Mesendoderm (in vitro differentiated cells): Measurements from ENCODE around the gene GSG1.

Experiments
- DNase-seq: peaks from one replicate; pipeline ENCODE4 v3.0.0; 2013
- H2AK5ac ChIP-seq: 2 replicates; pipeline ENCODE4 v1.6.1; 2013; ENCODE audit warnings: low read length, inconsistent platforms
- H2BK120ac ChIP-seq: 2 replicates; pipeline ENCODE4 v1.6.1; 2013; ENCODE audit warnings: low read depth, mild to moderate bottlenecking, low read length, moderate library complexity, mixed read lengths
- H2BK15ac ChIP-seq: replicated peaks from 2 replicates; pipeline ENCODE4 v1.6.1; 2013; ENCODE audit warnings: low read depth, mild to moderate bottlenecking, moderate library complexity
- H2BK5ac ChIP-seq: 2 replicates; pipeline ENCODE4 v1.6.1; 2013; ENCODE audit warnings: low read length, inconsistent platforms
- H3K18ac ChIP-seq: 2 replicates; pipeline ENCODE4 v1.6.1; 2013; ENCODE audit warnings: mild to moderate bottlenecking, low read length, mixed read lengths
- H3K23ac ChIP-seq: one replicate; pipeline ENCODE4 v1.6.1; 2013; ENCODE audit warnings: low read length
- H3K27ac ChIP-seq: 2 replicates; pipeline ENCODE4 v1.5.1; 2013; ENCODE audit warnings: low read depth, mild to moderate bottlenecking, inconsistent platforms, low read length, moderate library complexity
- H3K27me3 ChIP-seq: 2 replicates; pipeline ENCODE4 v1.6.1; 2013; ENCODE audit warnings: low read length, control low read depth, mild to moderate bottlenecking, inconsistent platforms; ENCODE audit not compliant: insufficient read depth, poor library complexity
- H3K36me3 ChIP-seq: 2 replicates; pipeline ENCODE4 v1.6.1; 2013; ENCODE audit warnings: low read length, inconsistent platforms; ENCODE audit not compliant: control insufficient read depth, insufficient read depth
- H3K4ac ChIP-seq: one replicate; pipeline ENCODE4 v1.6.1; 2013; ENCODE audit warnings: low read depth, mild to moderate bottlenecking, low read length, moderate library complexity
- H3K4me1 ChIP-seq: 2 replicates; pipeline ENCODE4 v1.6.1; 2013; ENCODE audit warnings: low read depth, low read length, inconsistent platforms; ENCODE audit not compliant: control insufficient read depth
- H3K4me2 ChIP-seq: 2 replicates; pipeline ENCODE4 v1.6.1; 2013; ENCODE audit warnings: low read length
- H3K4me3 ChIP-seq: 2 replicates; pipeline ENCODE4 v1.5.1; 2013; ENCODE audit warnings: mild to moderate bottlenecking, low read length
- H3K56ac ChIP-seq: one replicate; pipeline ENCODE4 v1.6.1; 2013; ENCODE audit warnings: low read length
- H3K79me1 ChIP-seq: 2 replicates; pipeline ENCODE4 v1.6.1; 2013; ENCODE audit warnings: low read length, inconsistent platforms
- H3K79me2 ChIP-seq: 2 replicates; pipeline ENCODE4 v1.6.1; 2013; ENCODE audit warnings: mild to moderate bottlenecking, low read length; ENCODE audit not compliant: control insufficient read depth, insufficient read depth
- H3K9ac ChIP-seq: 2 replicates; pipeline ENCODE4 v1.6.1; 2013; ENCODE audit warnings: low read length, inconsistent platforms
- H4K5ac ChIP-seq: one replicate; pipeline ENCODE4 v1.6.1; 2013; ENCODE audit warnings: low read length
- H4K8ac ChIP-seq: one replicate; pipeline ENCODE4 v1.6.1; 2013; ENCODE audit warnings: low read depth, mild to moderate bottlenecking, control low read depth, low read length, moderate library complexity
- WGBS: extraction: QIAGEN DNeasy Blood & Tissue Kit; methylation state at CpG from one replicate; pipeline ENCODE4 v1.1.7; 2013; ENCODE audit warnings: low lambda C conversion rate, missing lambda C conversion rate; ENCODE audit not compliant: insufficient coverage; ENCODE audit errors: extremely low coverage; 5-methylcytosine and 5-hydroxymethylcytosine counted together

GSG1 gene

DNA sequence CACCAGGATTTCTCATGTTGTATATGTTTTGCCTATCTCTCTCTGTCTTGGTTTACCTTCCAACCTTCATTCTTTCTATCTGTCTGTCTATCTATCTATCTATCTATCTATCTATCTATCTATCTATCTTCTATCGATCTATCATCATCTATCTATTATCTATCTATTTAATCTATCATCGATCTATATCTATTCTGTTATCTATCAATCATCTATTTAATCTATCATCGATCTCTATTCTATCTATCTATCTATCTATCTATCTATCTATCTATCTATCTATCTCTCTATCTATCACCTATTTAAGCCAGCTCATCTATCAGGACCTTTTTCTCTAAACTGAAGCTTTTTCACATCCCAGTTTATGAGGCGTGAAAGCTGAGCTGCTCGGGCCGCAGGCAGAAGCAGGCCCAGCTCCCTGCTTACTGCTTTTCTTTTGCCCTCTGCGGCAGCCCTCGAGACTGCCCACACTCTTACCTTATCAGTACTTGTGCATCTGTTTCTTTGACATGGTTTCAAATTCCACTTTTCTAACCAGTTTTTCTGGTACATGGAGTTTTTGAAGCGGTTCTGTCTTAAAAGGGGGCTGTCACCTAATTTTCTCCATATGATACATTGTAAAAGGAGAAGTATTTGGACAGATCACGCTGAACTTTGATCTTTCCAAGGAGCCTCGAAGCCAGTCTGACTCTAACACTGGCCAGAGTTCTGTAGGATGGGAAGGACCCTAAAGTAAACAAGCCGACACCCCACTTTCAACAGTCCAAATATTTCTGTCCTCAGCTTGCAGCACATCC is 44.4 kb upstream of the GSG1 start:
- Histone ChIP-seq H3K18ac (no peak overlapping the region), H3K79me1 (no peaks in the 10 kb centered on the region), H3K9ac (no peak overlapping the region), H4K8ac (no peak overlapping the region), H2BK120ac (no peak overlapping the region), H4K5ac (no peak overlapping the region), H2BK15ac (no peak overlapping the region), H3K27ac (no peak overlapping the region), H3K23ac (no peak overlapping the region), H3K4me2 (no peak overlapping the region), H3K4me1 (no peaks in the 10 kb centered on the region), H3K4ac (no peak overlapping the region), H3K79me2 (no peaks in the 10 kb centered on the region), H2AK5ac (no peak overlapping the region), H2BK5ac (no peak overlapping the region), H3K27me3 (no peaks in the 10 kb centered on the region), H3K36me3 (no peaks in the 10 kb centered on the region), H3K56ac (no peak overlapping the region), H3K4me3 (no peak overlapping the region)
- 100% methylated on average over 3 of the region's 12 CpGs for WGBS
- DNase-seq = no peak

DNA sequence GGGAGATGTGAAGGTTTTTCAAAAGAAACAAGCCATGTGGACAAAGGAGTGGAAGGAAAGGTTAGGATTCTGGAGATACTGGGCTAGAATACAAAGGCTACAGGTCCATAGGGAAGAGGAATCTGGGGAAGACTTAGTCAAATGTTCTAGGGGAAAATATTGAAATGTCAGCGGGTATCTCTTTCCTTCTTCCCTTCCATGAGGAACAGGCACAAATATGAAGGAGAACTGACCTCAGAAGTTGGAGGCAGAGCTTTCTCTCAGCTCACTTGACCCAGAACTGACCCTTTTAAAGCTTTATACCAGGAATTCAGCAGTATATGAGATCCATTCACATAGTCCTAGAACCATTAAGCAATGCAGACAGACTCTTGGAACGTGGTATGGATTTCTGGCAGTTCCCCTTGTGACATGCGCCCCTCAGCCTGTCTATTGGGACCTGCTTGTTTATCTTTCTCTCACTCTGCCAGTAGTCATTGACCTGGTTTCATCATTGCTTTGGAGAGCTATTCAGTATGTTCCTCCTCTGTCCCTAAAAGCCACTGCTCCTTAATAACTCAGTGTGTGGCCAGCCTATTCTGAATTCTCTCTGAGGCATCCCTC is 43.0 kb upstream of the GSG1 start:
- no peak overlapping the region for H3K18ac ChIP-seq
- no peak overlapping the region for H3K9ac ChIP-seq
- H2BK120ac ChIP-seq = no peak overlapping the region
- no peak overlapping the region for H3K4ac ChIP-seq
- H3K4me1 ChIP-seq = no peaks in the 10 kb centered on the region
- no peak overlapping the region for H2AK5ac ChIP-seq
- no CpG with 5 or more reads among the region's 3 CpGs for WGBS
- H2BK5ac ChIP-seq = no peak overlapping the region
- H3K56ac ChIP-seq = no peak overlapping the region
- H3K4me2 ChIP-seq = no peak overlapping the region
- no peak overlapping the region for H3K4me3 ChIP-seq
- H3K27me3 ChIP-seq = no peaks in the 10 kb centered on the region
- DNase-seq = no peak
- no peak overlapping the region for H4K8ac ChIP-seq
- H4K5ac ChIP-seq = no peak overlapping the region
- no peaks in the 10 kb centered on the region for H3K36me3 ChIP-seq
- no peaks in the 10 kb centered on the region for H3K79me2 ChIP-seq
- H3K23ac ChIP-seq = no peak overlapping the region
- H3K79me1 ChIP-seq = no peaks in the 10 kb centered on the region
- H3K27ac ChIP-seq = no peak overlapping the region
- no peak overlapping the region for H2BK15ac ChIP-seq

DNA sequence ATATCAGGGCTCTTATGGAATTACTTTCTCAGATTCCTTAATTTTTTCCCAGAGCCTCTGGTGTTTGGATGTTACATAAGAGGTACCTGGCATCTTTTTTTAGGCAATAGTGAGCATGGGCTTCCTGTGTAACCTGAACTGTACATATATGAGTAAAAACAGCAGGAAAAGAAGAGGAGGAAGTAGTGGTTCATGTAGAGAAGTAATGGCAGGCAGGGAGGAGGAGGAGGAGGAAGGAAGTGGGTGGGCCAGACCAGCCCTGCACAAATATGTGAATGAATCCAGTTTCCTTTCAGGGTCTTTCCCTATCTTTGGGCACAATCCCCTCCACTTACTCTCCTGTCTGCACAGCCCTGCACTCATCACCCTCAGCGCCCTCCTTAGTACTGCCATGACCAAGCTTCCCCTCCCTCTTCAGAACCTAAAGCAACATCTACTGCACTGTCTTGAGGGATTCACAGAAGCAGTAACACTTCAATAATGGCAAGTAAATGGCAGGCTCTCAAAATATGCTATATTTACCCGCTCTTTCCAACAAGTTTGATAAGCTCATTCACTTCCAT is 40.9 kb upstream of the GSG1 start:
- H3K4me2 ChIP-seq = no peak overlapping the region
- H2BK5ac ChIP-seq = no peak overlapping the region
- no peak overlapping the region for H3K4me3 ChIP-seq
- no peak overlapping the region for H3K27ac ChIP-seq
- H3K18ac ChIP-seq = no peak overlapping the region
- no peak overlapping the region for H2BK15ac ChIP-seq
- H3K27me3 ChIP-seq = no peaks in the 10 kb centered on the region
- no peak overlapping the region for H3K4ac ChIP-seq
- H3K36me3 ChIP-seq = no peaks in the 10 kb centered on the region
- no peak overlapping the region for H2AK5ac ChIP-seq
- H4K5ac ChIP-seq = no peak overlapping the region
- H3K79me2 ChIP-seq = no peaks in the 10 kb centered on the region
- DNase-seq = no peak
- no peak overlapping the region for H3K23ac ChIP-seq
- no peak overlapping the region for H3K56ac ChIP-seq
- no peaks in the 10 kb centered on the region for H3K4me1 ChIP-seq
- H2BK120ac ChIP-seq = no peak overlapping the region
- H3K79me1 ChIP-seq = no peaks in the 10 kb centered on the region
- no peak overlapping the region for H4K8ac ChIP-seq
- H3K9ac ChIP-seq = no peak overlapping the region
- WGBS = no CpG with 5 or more reads among the region's 2 CpGs

DNA sequence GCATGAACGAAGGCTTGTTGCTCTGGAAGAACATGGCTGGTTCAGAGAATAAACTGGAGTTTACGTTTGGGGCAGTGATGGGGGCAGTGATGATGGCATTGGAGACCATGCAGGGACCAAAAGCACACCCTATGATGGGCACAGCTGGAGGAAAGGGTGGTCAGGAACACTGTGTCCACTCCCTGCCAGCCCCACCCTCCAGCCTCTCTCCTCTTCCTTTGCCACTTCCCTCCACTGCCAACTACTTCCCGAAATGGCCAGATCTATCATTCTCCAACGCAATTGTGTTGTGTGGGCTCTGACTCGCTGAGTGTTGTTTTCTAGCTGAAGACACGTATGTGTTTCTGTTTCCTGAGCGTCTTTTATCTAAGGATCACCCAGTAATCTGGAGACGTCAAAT is 39.3 kb upstream of the GSG1 start:
- H3K36me3 ChIP-seq = no peaks in the 10 kb centered on the region
- no peaks in the 10 kb centered on the region for H3K79me1 ChIP-seq
- no peak overlapping the region for H3K27ac ChIP-seq
- H3K79me2 ChIP-seq = no peaks in the 10 kb centered on the region
- no peaks in the 10 kb centered on the region for H3K4me1 ChIP-seq
- H3K27me3 ChIP-seq = no peaks in the 10 kb centered on the region
- H2AK5ac ChIP-seq = no peak overlapping the region
- no peak for DNase-seq
- no CpG with 5 or more reads among the region's 8 CpGs for WGBS
- no peak overlapping the region for H3K56ac ChIP-seq
- no peak overlapping the region for H2BK120ac ChIP-seq
- no peak overlapping the region for H3K4me2 ChIP-seq
- H3K18ac ChIP-seq = no peak overlapping the region
- no peak overlapping the region for H3K9ac ChIP-seq
- no peak overlapping the region for H2BK5ac ChIP-seq
- no peak overlapping the region for H3K4me3 ChIP-seq
- no peak overlapping the region for H4K8ac ChIP-seq
- H2BK15ac ChIP-seq = no peak overlapping the region
- H3K23ac ChIP-seq = no peak overlapping the region
- no peak overlapping the region for H4K5ac ChIP-seq
- H3K4ac ChIP-seq = no peak overlapping the region

DNA sequence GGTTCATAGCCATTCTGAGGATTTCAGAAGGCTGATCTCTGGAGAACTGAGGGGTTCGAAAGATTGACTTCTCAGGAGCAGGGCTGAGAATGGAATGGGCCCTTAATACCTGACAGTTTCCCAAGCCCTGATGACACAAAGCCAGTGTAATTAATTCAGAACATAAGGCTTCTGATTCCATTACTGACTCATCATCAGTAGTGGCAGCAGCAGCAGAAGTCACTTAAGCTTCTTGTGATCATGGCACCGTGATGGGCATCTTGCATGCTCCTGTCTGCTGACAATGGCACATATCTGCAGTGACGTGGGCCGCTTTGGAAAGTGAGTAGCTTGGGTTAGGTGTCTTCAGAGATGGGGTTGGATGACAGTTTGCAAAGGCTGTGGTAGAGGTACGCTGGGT is 38.2 kb upstream of the GSG1 start:
- Histone ChIP-seq H4K5ac (no peak overlapping the region), H2BK15ac (no peak overlapping the region), H3K56ac (no peak overlapping the region), H3K18ac (no peak overlapping the region), H3K27ac (no peak overlapping the region), H3K9ac (no peak overlapping the region), H3K4me1 (no peaks in the 10 kb centered on the region), H3K4me2 (no peak overlapping the region), H3K36me3 (no peaks in the 10 kb centered on the region), H3K79me2 (no peaks in the 10 kb centered on the region), H4K8ac (no peak overlapping the region), H3K4me3 (no peak overlapping the region), H3K4ac (no peak overlapping the region), H3K79me1 (no peaks in the 10 kb centered on the region), H3K23ac (no peak overlapping the region), H3K27me3 (no peaks in the 10 kb centered on the region), H2AK5ac (no peak overlapping the region), H2BK120ac (no peak overlapping the region), H2BK5ac (no peak overlapping the region)
- no CpG with 5 or more reads among the region's 5 CpGs for WGBS
- no peak for DNase-seq
